Rectal smooth muscle tissue (tissue), 1 donor: Measurements from ENCODE around the gene SH3TC1.

ENCODE experiments used
- H3K27ac ChIP-seq: one replicate; pipeline ENCODE4 v1.7.0; 2013; ENCODE audit warnings: low read depth, low read length, inconsistent platforms
- H3K27me3 ChIP-seq: one replicate; pipeline ENCODE4 v1.7.0; 2013; ENCODE audit warnings: low read length; ENCODE audit not compliant: control insufficient read depth, insufficient read depth
- H3K36me3 ChIP-seq: one replicate; pipeline ENCODE4 v1.7.0; 2013; ENCODE audit warnings: low read length; ENCODE audit not compliant: control insufficient read depth, insufficient read depth
- H3K4me1 ChIP-seq: one replicate; pipeline ENCODE4 v1.7.0; 2013; ENCODE audit warnings: low read length; ENCODE audit not compliant: control insufficient read depth, insufficient read depth
- H3K4me3 ChIP-seq: one replicate; pipeline ENCODE4 v1.7.0; 2013; ENCODE audit warnings: low read length
- H3K9ac ChIP-seq: one replicate; pipeline ENCODE4 v1.7.0; 2013; ENCODE audit warnings: low read length

The SH3TC1 gene

DNA sequence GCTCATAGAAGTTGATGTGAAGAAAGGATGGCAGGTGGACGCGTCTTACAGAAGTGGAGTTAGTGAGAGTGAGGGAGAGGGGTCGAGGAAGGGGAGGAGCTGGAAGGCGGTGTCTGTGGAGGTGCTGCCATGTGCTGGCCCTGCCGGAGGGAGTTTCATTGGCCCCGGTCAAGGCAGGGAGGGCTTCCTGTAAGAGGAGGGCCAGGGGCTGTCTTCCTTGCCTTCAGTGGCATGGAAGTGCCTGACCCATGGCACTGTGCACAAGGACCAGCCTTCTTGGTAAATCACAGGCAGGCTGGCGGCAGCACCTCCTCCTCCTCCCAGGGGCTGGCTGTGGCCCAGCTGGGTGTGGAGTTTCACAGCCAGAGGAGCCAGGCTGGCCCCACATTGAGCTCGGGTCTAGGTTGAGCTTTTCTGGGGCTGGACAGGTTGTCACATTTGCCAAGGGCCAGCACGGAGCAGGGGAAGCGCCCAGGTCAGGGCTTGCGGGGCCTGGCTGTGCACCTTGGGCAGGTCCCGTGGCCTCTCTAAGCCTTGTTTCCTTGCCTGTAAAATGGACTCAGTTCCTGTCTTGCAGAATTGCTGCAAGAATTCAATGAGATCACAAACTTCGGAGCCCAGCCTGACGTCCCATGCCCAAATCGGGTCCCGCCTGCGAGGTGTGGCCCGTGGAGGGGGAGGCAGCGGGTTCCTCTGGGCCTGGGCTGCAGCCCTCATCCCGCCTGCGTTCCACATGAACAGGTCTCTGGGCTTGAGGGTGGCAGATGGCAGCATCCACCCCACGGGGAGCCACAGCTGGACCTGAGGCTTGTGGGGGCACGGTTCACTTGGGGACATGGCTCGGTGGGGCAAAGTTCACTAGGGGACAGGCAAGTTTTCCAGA, 77.5 kb downstream of the SH3TC1 start:
- peaks cover 53% of the 10 kb centered on the region for H3K4me1 ChIP-seq
- peak overlapping the region; percentile 45 for H3K27ac ChIP-seq
- no peaks in the 10 kb centered on the region for H3K27me3 ChIP-seq
- no peak overlapping the region for H3K4me3 ChIP-seq
- H3K36me3 ChIP-seq, result no peaks in the 10 kb centered on the region
- H3K9ac ChIP-seq, result no peak overlapping the region

GRCh38 chr4:8277356-8278008, 78.4 kb downstream of the SH3TC1 start:
- Histone ChIP-seq H3K9ac (no peak overlapping the region), H3K36me3 (no peaks in the 10 kb centered on the region), H3K27me3 (no peaks in the 10 kb centered on the region), H3K4me3 (no peak overlapping the region), H3K27ac (no peak overlapping the region), H3K4me1 (peaks cover 50% of the 10 kb centered on the region)

GRCh38 chr4:8278009-8278395, 78.9 kb downstream of the SH3TC1 start:
- Histone ChIP-seq H3K4me3 (no peak overlapping the region), H3K4me1 (peaks cover 47% of the 10 kb centered on the region), H3K9ac (no peak overlapping the region), H3K36me3 (no peaks in the 10 kb centered on the region), H3K27me3 (no peaks in the 10 kb centered on the region), H3K27ac (no peak overlapping the region)

DNA sequence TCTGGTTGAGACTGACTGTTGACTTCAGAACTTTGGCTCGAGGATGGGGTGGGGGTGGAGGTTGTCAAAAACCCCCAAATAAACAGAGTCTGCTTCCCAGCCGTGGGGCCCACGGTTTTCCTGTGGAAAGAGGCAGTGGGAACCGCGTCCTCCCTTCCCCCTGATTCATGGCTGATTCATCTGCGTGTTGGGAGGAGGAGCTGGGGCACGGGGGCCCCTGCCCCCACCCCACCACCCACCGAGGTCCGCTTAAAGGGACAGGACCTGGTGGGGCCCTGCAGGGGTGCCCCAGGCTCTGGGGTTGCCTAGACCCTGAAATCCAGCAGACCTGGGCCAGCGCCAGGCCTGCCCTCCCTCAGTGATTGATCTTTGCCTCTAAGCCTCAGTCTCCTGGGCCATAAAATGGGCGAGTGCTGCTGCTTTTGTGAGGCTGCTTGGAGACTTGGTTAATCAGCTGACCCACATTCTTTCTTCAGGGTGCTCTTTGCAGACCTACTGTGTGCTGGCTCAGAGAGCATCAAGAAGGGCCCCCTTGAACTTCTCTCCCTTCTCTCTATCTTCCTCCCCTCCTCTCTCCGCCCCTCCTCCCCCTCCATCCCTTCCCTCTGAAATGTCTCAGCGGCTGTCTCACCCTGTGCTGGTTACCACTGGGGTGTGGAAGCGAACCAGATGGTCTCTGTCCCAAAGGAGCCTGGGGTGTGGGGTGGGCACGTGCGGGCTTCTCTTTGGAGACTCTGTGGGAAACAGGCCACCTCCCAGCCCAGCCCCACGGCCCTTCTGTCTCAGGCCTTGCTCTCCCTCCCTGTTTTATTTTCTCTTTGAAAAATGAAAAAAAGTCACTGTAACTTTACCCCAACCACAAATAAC, 79.6 kb downstream of the SH3TC1 start:
- H3K9ac ChIP-seq, result no peak overlapping the region
- H3K36me3 ChIP-seq, result no peaks in the 10 kb centered on the region
- H3K27ac ChIP-seq, result no peak overlapping the region
- H3K4me3 ChIP-seq, result no peak overlapping the region
- peaks cover 46% of the 10 kb centered on the region for H3K4me1 ChIP-seq
- H3K27me3 ChIP-seq, result no peaks in the 10 kb centered on the region

DNA sequence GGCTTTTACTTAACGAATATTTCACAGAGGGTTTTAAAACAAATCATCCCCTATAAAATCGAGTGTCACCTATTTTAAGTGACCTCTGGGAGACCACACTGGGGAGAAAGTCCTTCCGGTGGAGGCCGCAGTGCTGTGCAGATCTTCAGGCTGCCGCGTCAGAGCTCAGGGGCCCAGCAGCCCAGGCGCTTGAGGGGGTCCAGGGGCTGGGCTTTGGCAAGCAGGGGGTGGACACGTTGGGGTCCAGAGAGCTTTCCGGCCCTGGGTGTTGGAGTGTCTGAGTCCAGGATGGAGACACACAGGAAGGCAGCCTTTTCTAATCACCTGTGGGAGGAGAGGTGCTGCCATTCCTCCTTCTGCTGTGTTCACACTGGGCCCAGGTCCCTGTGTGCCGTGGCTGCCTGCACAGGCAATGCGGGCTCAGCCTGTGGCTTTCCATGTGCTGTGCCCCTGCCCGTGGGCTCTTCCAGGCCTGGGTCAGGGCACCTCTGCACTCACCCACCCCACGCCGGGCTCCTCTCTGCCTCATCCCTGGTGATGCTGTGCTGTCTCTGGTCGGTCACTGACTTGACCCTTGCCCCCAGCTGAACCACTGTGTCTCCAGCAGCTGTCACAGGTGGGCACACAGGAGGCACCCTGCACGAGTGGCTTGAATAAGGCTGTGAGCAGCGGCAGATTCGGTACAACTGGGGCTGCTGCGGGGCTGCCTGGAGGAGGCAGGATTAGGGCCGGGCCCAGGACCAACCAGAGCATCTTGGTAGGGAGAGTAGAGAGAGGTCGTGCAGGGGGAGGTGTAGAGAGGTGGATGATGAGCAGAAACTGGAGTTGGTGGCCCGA, 80.4 kb downstream of the SH3TC1 start:
- Histone ChIP-seq H3K36me3 (no peaks in the 10 kb centered on the region), H3K4me1 (peaks cover 37% of the 10 kb centered on the region), H3K4me3 (no peak overlapping the region), H3K27ac (no peak overlapping the region), H3K27me3 (no peaks in the 10 kb centered on the region), H3K9ac (no peak overlapping the region)

DNA sequence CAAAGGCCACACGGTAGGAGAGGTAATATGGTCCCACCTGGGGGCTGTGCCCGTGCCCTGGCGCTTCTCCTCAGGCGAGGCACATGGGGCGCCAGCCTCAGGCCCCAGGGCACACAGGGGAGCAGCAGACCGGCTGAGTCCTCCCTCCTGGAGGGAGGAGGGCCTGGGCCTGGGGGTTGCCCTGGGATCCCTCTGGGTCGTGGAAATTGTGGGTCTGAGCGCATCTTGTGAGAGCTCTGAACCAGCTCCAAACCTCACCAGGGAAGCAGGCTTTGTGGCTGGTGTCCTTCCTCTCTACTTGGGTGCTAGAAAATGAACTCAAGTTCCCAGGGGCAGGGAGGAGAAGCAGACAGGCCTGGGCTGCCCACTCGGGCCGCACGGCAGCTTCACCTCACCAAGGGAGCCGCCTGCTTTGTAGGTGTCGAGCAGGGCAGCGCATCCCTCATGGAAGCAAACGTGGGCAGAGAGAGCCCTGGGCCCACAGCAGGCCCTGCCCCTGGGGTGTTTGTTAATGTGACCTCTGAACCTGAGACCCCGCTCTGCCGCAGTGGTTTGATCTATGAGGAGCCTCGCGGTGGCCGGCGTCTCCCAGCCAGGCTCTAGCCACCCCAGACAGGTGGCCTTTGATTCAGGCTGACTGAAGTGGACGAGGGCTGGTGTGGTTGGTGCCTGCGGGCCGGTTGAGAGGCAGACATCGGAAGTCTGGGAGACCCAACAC, 81.2 kb downstream of the SH3TC1 start:
- Histone ChIP-seq H3K27ac (no peak overlapping the region), H3K4me1 (peaks cover 31% of the 10 kb centered on the region), H3K36me3 (no peaks in the 10 kb centered on the region), H3K9ac (no peak overlapping the region), H3K27me3 (no peaks in the 10 kb centered on the region), H3K4me3 (no peak overlapping the region)

GRCh38 chr4:8280876-8281440, 81.9 kb downstream of the SH3TC1 start:
- no peaks in the 10 kb centered on the region for H3K36me3 ChIP-seq
- H3K9ac ChIP-seq, result no peak overlapping the region
- peaks cover 28% of the 10 kb centered on the region for H3K4me1 ChIP-seq
- H3K27ac ChIP-seq, result no peak overlapping the region
- no peaks in the 10 kb centered on the region for H3K27me3 ChIP-seq
- H3K4me3 ChIP-seq, result no peak overlapping the region

- no peak overlapping the region for H3K27ac ChIP-seq
- no peaks in the 10 kb centered on the region for H3K36me3 ChIP-seq
- H3K9ac ChIP-seq, result no peak overlapping the region
- H3K27me3 ChIP-seq, result no peaks in the 10 kb centered on the region
- peaks cover 27% of the 10 kb centered on the region for H3K4me1 ChIP-seq
- H3K4me3 ChIP-seq, result no peak overlapping the region
Observed at GRCh38 chr4:8281519-8282133, 82.5 kb downstream of the SH3TC1 start.

DNA sequence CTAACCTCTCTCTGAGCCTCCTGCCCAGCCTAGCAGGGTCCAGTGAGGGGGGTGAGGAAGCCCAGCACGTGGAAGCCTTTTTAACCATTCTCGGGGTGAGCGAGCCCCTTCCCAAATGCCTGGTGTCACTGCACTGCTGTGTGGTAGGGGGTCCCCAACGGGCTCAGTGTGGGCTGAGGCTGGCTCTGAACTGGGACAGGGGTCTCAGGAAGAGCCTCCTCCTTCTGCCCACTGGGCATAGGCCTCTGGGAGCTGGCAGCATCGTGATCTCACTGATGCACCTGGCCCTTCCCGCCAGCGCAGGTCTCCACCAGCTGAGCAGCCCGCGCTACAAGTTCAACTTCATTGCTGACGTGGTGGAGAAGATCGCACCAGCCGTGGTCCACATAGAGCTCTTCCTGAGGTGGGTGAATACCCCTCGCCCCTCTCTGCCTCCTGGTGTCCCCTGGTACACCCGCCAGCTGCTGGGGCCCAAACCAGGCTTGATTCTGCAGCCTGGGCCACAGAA, 83.1 kb downstream of the SH3TC1 start:
- Histone ChIP-seq H3K27ac (no peak overlapping the region), H3K4me1 (peaks cover 22% of the 10 kb centered on the region), H3K4me3 (no peak overlapping the region), H3K9ac (no peak overlapping the region), H3K27me3 (no peaks in the 10 kb centered on the region), H3K36me3 (no peaks in the 10 kb centered on the region)

DNA sequence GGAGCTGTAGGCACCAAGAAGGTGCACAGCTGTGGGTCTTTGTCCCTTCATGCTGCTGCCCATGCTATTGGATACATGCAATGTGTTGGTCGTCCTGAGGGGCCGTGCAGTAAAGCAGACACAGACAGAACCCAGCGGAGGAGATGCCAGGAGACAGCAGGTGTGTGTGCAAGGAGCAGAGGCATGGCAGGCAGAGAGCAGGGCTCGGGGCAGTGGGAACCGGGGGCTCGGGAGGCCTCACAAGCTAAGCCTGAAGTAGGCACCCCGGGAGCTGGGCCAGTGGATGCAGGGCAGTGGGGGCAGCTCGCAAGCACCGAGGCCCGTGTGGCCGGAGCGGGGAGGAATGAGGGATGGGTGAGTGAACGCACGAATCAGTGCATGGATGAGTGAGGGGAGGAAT, 83.7 kb downstream of the SH3TC1 start:
- no peak overlapping the region for H3K27ac ChIP-seq
- H3K27me3 ChIP-seq, result no peaks in the 10 kb centered on the region
- H3K9ac ChIP-seq, result no peak overlapping the region
- H3K4me1 ChIP-seq, result peaks cover 22% of the 10 kb centered on the region
- no peak overlapping the region for H3K4me3 ChIP-seq
- no peaks in the 10 kb centered on the region for H3K36me3 ChIP-seq

DNA sequence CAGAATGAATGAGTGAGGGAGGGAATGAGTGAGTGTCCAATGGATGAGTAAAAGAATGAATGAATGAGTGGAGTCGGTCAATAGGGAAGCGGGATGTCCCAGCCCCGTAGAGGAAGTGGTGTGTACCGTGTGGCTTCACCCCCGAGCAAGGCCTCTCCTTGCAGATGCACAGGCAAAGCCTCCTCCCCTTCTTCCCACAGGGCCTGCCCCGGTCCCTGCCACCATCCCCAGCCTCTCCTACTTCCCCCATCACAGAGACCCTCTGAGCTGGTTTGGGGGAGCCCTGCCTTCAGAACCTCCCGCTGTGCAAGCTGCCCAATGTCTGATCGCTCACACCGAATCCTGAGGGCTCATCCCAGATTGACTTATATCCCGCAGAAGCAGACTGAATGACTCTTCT, 84.1 kb downstream of the SH3TC1 start:
- no peaks in the 10 kb centered on the region for H3K36me3 ChIP-seq
- no peak overlapping the region for H3K27ac ChIP-seq
- H3K27me3 ChIP-seq, result no peaks in the 10 kb centered on the region
- peaks cover 18% of the 10 kb centered on the region for H3K4me1 ChIP-seq
- H3K9ac ChIP-seq, result no peak overlapping the region
- no peak overlapping the region for H3K4me3 ChIP-seq
